Measurements from ENCODE around the gene RASGEF1C. TPM values are rescaled to one million over a fixed set of nuclear protein-coding genes. Genes with fewer than 3 reads are reported as not detected.

Gene RASGEF1C
- total RNA-seq, 3 donors from 2014 or later, result 0.73 TPM; not detected in 2

DNA sequence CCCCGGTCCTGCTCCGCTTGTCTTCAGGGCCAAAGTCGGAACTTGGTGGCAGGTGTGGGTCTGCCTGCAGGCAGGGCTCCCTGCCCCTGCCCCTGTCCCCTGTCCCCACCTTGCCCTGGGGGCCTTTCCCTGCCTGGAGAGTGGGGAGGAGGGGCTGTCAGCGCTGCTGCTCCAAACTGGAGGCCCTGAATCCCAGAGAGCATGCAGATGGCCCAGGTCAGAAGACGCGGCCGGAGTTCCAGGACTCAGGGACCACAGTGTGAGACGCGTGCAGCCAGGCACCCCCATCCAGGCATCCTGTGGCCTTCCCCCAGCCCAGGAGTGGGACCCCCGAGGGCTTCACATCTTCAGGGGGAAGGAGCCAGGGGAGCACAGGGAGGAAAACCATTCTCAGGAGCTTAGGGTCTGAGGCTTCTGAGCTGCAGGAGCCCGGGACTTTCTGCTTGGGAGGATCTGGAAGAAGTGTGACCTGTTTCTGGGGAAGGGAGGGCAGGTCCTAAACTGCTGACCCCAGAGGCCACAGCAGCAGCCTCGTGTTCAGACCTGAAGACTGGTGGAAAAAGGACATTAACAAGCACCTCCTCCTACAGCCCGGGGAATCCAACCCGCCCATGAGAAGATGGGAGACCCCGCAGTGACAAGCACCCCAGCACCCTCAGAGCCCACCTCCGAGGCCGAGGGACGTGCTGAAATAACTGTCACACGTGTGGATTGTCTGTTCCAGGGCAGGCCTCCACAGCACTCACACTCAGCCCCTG, 38.0 kb downstream of the RASGEF1C start:
- DNase-seq (ENCODE audit: low spot score in 2 of 2), result no peak
- TF ChIP-seq POLR2A (IDR thresholded peaks at IDR 0.05) (no peak), POLR2AphosphoS5 (IDR thresholded peaks at IDR 0.05) (no peak)
- TF ChIP-seq, protein P1, sequence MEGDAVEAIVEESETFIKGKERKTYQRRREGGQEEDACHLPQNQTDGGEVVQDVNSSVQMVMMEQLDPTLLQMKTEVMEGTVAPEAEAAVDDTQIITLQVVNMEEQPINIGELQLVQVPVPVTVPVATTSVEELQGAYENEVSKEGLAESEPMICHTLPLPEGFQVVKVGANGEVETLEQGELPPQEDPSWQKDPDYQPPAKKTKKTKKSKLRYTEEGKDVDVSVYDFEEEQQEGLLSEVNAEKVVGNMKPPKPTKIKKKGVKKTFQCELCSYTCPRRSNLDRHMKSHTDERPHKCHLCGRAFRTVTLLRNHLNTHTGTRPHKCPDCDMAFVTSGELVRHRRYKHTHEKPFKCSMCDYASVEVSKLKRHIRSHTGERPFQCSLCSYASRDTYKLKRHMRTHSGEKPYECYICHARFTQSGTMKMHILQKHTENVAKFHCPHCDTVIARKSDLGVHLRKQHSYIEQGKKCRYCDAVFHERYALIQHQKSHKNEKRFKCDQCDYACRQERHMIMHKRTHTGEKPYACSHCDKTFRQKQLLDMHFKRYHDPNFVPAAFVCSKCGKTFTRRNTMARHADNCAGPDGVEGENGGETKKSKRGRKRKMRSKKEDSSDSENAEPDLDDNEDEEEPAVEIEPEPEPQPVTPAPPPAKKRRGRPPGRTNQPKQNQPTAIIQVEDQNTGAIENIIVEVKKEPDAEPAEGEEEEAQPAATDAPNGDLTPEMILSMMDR (IDR thresholded peaks at IDR 0.05), result no peak
- Histone ChIP-seq H3K36me3 (no peaks in the 10 kb centered on the region), H3K27me3 (peaks cover 0 to 9% of the 10 kb centered on the region in 2 donors), H3K4me3 (no peak overlapping the region), H3K9me3 (no peaks in the 10 kb centered on the region), H3K27ac (no peak overlapping the region), H3K4me1 (no peaks in the 10 kb centered on the region)
- intact Hi-C loops (cut with DNase I; ENCODE audit: low total_unique reads), result no loop called here

DNA sequence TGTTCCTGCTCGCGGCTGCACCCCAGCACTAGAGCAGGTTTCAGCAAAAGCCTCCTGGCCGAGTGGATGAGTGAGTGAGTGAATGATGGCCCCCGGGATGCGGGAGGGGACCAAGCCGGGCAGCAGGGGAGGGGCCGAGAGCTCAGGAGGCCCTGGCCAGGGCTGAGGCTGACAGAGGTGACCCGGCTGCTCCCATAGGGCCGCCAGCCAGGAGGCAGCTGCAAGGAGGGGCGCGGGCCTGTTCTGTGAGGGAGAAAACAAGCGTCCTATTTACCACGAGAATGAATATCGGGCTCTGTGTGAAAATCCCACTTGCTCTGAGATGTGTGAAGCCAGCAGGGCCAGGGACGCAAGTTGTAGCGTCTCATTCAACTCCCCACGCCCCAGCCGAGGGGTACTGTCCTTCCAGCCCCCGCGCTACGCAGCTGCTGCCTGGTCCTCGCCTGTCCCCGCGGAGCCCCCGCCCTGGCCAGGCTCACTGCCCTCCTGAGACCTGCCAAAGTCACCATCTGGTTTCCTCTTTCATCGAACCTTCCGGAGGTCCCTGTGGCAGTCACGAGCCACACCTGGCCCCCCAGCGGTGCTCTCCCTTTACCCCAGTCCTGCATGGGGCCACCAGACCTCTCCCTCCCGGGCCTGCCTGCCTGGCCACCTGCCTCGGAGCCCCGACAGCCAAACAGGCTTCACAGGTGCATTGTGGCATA, 38.8 kb downstream of the RASGEF1C start:
- no peak overlapping the region for H3K4me3 ChIP-seq
- intact Hi-C loops (cut with DNase I; ENCODE audit: low total_unique reads), result no loop called here
- DNase-seq (ENCODE audit: low spot score in 2 of 2), result peak in 1 of 2 donors; percentile 14

DNA sequence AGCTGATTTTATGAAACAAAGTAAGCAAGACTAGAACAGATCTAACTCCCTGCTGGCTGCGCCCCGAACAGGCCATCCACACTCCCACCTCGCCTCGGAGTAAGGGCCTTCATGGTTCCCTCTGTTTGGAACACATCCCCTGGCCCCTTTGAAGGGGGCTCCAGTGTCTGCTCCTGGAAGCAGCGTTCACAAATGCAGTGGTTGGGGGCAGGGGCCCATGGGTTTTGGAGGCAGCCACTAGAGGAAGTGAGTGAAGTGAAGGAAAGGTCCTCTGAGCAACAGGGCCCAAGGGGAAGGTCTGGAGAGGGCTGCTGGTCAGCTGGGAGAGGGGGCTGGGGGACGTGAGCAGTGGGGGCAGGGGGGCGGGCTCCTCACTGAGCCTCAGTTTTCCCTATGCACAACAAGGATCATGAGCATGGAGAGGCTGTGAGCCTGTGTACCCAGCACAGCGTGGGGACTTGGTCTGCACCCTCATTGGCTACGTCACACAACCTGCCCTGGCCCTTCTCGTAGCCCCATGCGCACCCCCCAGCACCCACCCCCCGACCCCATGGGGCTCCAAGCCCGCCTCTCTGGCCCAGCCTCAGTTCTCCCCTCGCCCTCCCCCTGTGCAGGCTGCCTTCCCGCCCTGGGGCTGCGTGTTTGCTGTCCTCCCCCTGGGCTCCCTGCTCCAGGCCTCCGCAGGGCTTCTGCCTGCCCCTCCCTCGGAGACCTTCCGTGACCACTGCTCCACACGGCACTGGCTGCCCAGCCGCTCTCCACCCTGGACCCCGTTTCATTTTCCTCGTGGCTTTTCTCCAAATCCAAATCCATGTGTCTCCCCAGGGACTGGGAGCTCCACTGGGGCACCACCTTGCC, 39.5 kb downstream of the RASGEF1C start:
- Histone ChIP-seq H3K27ac (no peak overlapping the region), H3K4me1 (no peaks in the 10 kb centered on the region), H3K36me3 (no peaks in the 10 kb centered on the region), H3K9me3 (no peaks in the 10 kb centered on the region), H3K4me3 (no peak overlapping the region), H3K27me3 (peaks cover 0 to 9% of the 10 kb centered on the region in 2 donors)
- intact Hi-C loops (cut with DNase I; ENCODE audit: low total_unique reads), result no loop called here
- no peak for DNase-seq (ENCODE audit: low spot score in 2 of 2)
- no peak for TF ChIP-seq POLR2A (IDR thresholded peaks at IDR 0.05)
- TF ChIP-seq, protein P1 (IDR thresholded peaks at IDR 0.05), result no peak

More for the DNA sequence above, 38.8 kb downstream of the RASGEF1C start:
- Histone ChIP-seq H3K27ac (no peak overlapping the region), H3K4me1 (no peaks in the 10 kb centered on the region), H3K27me3 (peaks cover 0 to 9% of the 10 kb centered on the region in 2 donors), H3K9me3 (no peaks in the 10 kb centered on the region), H3K36me3 (no peaks in the 10 kb centered on the region)
- TF ChIP-seq POLR2A (IDR thresholded peaks at IDR 0.05), result no peak
- TF ChIP-seq, protein P1 (IDR thresholded peaks at IDR 0.05), result no peak
- no peak for TF ChIP-seq POLR2AphosphoS5 (IDR thresholded peaks at IDR 0.05)

DNA sequence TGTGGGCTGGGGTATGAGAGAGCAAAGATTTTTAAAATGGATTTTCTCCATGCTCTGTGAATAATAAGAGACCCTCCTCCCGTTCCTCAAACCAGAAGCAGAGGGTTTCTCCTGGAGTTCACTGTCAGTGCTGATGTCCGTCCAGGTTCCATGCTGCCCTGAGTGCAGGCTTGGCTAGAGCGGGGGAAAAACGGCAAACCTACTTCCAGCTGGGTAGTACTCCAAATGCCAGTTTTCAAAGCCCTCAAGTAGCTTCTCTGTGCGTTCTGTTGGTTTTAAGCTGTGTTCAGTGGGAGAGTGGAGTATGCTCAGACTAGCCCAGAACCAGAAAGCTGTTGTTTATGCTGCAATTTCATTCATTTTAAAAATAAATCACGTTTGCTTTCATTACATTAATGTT, 40.3 kb downstream of the RASGEF1C start:
- Histone ChIP-seq H3K4me1 (no peaks in the 10 kb centered on the region), H3K9me3 (no peaks in the 10 kb centered on the region), H3K27me3 (peaks cover 0 to 9% of the 10 kb centered on the region in 2 donors), H3K4me3 (no peak overlapping the region), H3K36me3 (no peaks in the 10 kb centered on the region), H3K27ac (no peak overlapping the region)
- no peak for DNase-seq (ENCODE audit: low spot score in 2 of 2)
- intact Hi-C loops (cut with DNase I; ENCODE audit: low total_unique reads), result no loop called here
- TF ChIP-seq POLR2A (IDR thresholded peaks at IDR 0.05) (no peak), POLR2AphosphoS5 (IDR thresholded peaks at IDR 0.05) (no peak)
- TF ChIP-seq, protein P1 (IDR thresholded peaks at IDR 0.05), result no peak
